ENCODE measurements around the gene XXYLT1.
"Not testable (repeated sequence)": the region's sequence is repeated elsewhere in the genome, so short reads cannot be mapped to it uniquely, and the experiment has no call there.

The XXYLT1 gene

DNA sequence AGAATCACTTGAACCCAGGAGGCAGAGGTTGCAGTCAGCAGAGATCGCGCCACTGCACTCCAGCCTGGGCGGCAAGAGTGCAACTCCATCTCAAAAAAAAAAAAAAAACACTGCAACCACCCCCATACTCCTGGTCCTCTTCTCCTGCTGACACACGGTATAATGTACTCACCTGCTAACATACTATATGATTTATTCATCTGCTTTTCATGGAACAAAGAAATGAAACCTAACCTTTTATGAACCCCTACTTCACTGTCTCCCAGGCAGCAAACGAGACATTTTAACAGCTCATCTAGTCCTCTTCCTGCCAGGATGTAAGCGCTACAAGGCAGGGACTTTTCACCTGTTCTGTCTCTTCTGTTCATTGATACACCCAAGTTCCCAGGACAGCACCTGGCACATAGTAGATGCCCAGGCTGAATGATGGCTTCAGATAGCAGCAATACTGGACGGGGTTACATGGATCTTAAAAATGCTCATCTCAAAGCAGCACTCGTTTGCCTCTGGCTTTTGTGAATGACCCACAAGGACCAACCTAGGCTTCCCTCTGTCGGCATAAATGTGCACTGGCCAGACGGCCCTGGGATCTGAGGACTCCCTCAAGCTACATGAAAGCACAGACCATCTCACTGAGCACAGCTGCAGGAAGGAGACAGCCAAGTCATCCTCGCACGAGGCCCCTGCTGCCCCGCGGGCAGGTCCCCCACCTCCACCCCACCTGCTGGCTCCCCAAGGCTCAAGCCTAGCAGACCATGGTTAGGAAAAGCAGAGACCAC, 20.3 kb downstream of the XXYLT1 start:
- no peak for DNase-seq (ENCODE audit: low read depth in 2 of 2)

DNA sequence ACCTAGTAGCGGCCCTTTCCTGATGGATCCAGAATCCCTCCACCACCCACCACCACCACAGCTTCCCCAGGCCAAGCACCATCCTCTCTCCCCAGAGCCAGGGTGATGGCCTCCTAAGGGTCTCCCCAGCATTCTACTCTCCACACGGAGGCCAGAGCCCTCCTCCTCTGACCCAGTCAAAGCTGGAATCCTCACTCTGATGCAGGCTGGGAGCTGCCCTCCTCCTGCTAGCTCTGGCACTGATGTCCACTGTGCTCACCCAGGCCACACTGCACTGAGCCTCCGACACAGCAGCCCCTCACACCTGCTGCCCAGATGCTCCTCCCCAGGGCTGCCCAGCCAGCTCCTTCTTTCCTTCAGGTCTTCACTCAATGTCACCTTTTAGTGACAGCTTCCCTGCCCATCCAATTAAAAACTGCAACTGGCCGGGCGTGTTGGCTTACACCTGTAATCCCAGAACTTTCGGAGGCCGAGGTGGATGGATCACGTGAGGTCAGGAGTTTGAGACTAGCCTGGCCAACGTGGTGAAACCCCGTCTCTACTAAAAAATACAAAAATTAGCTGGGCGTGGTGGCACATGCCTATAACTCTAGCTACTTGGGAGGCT, 21.0 kb downstream of the XXYLT1 start:
- DNase-seq (ENCODE audit: low read depth in 2 of 2) = no peak

GRCh38 chr3:195249057-195249770, 21.7 kb downstream of the XXYLT1 start:
- DNase-seq (ENCODE audit: low read depth in 2 of 2) = no peak

- DNase-seq (ENCODE audit: low read depth in 2 of 2) = no peak
Measured at GRCh38 chr3:195248281-195248680, 22.7 kb downstream of the XXYLT1 start.

DNA sequence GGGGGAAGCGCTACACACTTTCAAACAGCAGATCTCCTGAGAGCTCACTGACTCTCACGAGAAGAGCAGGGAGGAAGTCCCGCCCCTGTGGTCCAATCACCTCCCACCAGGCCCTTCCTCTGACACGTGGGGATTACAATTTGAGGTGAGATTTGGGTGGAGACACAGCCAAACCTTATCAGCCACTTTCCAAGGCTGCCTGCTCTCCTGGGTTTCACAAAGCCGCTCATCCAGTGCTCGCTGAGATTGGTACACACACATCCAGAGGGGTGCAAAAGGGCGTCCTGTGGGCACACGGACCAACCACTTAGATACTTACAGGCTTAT, 23.1 kb downstream of the XXYLT1 start:
- DNase-seq (ENCODE audit: low read depth in 2 of 2) = no peak

- DNase-seq (ENCODE audit: low read depth in 2 of 2) = no peak
Measured at GRCh38 chr3:195247086-195247862, 23.7 kb downstream of the XXYLT1 start.

- no peak for DNase-seq (ENCODE audit: low read depth in 2 of 2)
Measured at GRCh38 chr3:195246581-195246995, 24.4 kb downstream of the XXYLT1 start.

- no peak for DNase-seq (ENCODE audit: low read depth in 2 of 2)
Measured at GRCh38 chr3:195245531-195245951, 25.4 kb downstream of the XXYLT1 start.

- no peak for DNase-seq (ENCODE audit: low read depth in 2 of 2)
Measured at GRCh38 chr3:195241592-195242355, 29.2 kb downstream of the XXYLT1 start.

- no peak for DNase-seq (ENCODE audit: low read depth in 2 of 2)
Measured at GRCh38 chr3:195240939-195241338, 30.0 kb downstream of the XXYLT1 start.

- DNase-seq (ENCODE audit: low read depth in 2 of 2) = no peak
Measured at GRCh38 chr3:195240171-195240701, 30.7 kb downstream of the XXYLT1 start.

DNA sequence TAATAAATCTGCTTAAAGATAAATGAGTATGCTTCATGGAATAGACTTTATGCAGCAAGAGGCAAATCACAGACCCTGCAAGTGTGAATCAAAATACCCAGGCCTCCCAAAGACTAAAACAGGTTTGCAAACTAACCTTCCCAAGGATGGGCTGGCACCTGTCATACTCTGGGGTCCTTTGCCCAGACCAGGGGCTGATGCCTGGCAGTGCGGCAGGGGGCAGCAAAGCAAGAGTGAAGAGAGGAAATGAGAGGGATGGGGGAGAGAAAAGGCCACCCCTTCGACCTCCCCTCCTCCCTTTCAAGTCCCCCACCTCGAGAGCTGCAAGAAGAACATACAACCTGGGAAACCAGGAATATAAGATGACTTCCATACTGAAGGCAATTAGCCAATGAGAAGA, 31.8 kb downstream of the XXYLT1 start:
- no peak for DNase-seq (ENCODE audit: low read depth in 2 of 2)

- no peak for DNase-seq (ENCODE audit: low read depth in 2 of 2)
Measured at GRCh38 chr3:195238586-195239118, 32.3 kb downstream of the XXYLT1 start.

- no peak for DNase-seq (ENCODE audit: low read depth in 2 of 2)
Measured at GRCh38 chr3:195238081-195238571, 32.8 kb downstream of the XXYLT1 start.

DNA sequence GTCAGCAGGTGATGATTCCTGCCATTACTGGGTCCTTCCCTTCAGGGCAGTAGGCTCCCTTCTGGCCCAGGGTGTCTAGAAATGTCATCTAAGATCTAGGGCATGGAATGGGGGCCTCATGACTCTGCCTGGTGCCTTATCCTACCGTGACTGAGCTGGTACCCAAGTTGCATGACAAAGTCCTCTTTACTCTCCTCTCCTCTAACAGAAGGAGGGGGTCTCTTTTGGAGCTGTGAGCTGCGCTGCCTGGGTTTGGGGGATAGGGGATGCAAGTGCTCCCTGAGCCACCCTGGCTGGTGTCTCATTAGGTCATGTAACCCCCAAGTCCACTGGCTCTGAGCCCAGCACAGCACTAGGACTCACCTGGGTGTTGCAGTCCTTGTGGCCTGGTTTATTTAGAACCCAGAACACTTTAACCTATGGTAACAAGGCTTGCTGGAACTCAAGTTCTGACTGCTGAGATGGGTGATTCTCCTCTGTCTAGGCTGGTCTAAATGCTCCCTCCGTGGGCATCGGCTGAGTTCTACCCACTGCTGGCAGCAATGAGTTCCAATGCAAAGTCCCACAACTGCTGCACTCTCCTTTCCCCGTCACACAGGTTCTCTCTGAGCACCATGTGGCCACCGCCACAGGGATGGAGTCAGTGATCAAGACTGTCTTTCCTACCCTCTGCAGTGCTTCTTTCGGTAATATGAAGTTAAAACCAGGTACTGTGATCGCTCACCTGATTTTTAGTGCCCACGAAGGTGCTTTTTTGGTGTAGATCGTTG, 34.0 kb downstream of the XXYLT1 start:
- DNase-seq (ENCODE audit: low read depth in 2 of 2) = no peak

- no peak for DNase-seq (ENCODE audit: low read depth in 2 of 2)
Measured at GRCh38 chr3:195236076-195236798, 34.7 kb downstream of the XXYLT1 start.

- no peak for DNase-seq (ENCODE audit: low read depth in 2 of 2)
Measured at GRCh38 chr3:195230244-195230643, 40.7 kb downstream of the XXYLT1 start.

DNA sequence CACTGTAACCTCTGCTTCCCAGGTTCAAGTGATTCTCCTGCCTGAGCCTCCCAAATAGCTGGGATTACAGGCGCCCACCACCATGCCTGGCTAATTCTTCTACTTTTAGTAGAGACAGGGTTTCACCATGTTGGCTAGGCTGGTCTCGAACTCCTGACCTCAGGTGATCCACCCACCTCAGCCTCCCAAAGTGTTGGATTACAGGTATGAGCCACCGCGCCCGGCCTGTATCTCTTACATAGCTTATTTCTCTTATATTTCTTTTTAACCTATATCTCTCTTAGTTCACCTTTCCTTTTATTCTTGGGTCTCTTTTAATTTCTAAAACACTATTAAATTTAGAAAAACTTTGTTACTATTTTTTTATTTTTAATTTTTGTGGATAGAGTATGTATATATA, 42.1 kb downstream of the XXYLT1 start:
- DNase-seq (ENCODE audit: low read depth in 2 of 2) = not testable (repeated sequence)

DNA sequence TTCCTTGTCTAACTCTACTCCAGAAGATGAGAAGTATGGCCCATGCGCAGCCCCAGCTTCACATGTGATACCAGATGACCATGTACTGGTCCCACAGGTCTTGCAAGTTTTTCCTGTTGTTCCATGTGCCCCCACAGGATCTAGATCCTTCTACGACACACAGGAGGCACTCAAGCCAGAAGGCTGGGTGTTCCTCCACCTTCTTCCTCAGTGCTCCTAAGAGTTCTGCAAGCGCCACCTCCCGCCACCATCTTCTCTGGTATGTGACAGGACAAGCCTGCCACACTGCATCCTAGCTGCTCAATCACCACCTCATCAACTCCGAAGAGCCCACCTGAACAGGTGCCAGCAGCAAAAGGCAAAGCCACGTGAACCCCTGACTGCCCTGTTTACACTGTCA, 43.1 kb downstream of the XXYLT1 start:
- no peak for DNase-seq (ENCODE audit: low read depth in 2 of 2)
